Heart right ventricle (tissue), 16 donors: ENCODE results near the gene KRT37. TPM values are rescaled to one million over a fixed set of nuclear protein-coding genes. Genes with fewer than 3 reads are reported as not detected.
"Not testable (repeated sequence)": the region's sequence is repeated elsewhere in the genome, so short reads cannot be mapped to it uniquely, and the experiment has no call there.

Source experiments
- ATAC-seq, 8 donors: fragments of 200-7000 bp; cut with Tn5 transposase; one replicate each; pipeline ENCODE4 v1.9.1; 2020; ENCODE audit warnings: mild to moderate bottlenecking in 8 of 8, moderate library complexity in 8 of 8, moderate number of reproducible peaks in 1 of 8
- DNase-seq, 2 donors: peaks; one replicate each; pipeline ENCODE4 v3.0.0-alpha.2; 2020
- H3K27ac ChIP-seq, 10 donors: fragments of 200-600 bp; sonication (generic) in 2 of 10; one replicate each; pipeline versions ENCODE4 v1.5.0 to v1.8.0; 2020 to 2022; ENCODE audit warnings: mild to moderate bottlenecking in 3 of 10
- H3K27me3 ChIP-seq, 7 donors: fragments of 200-600 bp; one replicate each; pipeline ENCODE4 v1.8.0; 2021 to 2022; ENCODE audit warnings: mild to moderate bottlenecking in 2 of 7
- H3K36me3 ChIP-seq, 9 donors: fragments of 200-600 bp; sonication (generic) in 1 of 9; one replicate each; pipeline versions ENCODE4 v1.5.0 to v1.8.0; 2020 to 2022; ENCODE audit warnings: mild to moderate bottlenecking in 2 of 9
- H3K4me1 ChIP-seq, 9 donors: fragments of 200-600 bp; sonication (generic) in 1 of 9; one replicate each; pipeline versions ENCODE4 v1.5.0 to v1.8.0; 2020 to 2022; ENCODE audit warnings: mild to moderate bottlenecking in 4 of 9
- H3K4me3 ChIP-seq, 10 donors: fragments of 200-600 bp; sonication (generic) in 2 of 10; one replicate each; pipeline versions ENCODE4 v1.5.0 to v1.8.0; 2020 to 2022; ENCODE audit warnings: mild to moderate bottlenecking in 7 of 10, moderate library complexity in 2 of 10
- H3K9me3 ChIP-seq, 11 donors: fragments of 200-600 bp in 10 of 11; sonication (generic) in 2 of 11; one replicate each; pipeline versions ENCODE4 v1.5.0 to v1.8.0; 2013 to 2022; ENCODE audit warnings: mild to moderate bottlenecking in 2 of 11, control low read depth in 1 of 11, moderate library complexity in 1 of 11
- WGBS, 2 donors: extraction: QIAGEN DNeasy Blood & Tissue Kit; methylation state at CpG; one replicate each; pipeline ENCODE4 v1.1.7; 2013; ENCODE audit warnings: inconsistent platforms in 1 of 2; 5-methylcytosine and 5-hydroxymethylcytosine counted together
- intact Hi-C, 10 donors: fragments of 100-400 bp; cut with DNase I; formaldehyde crosslinking; loops; one replicate each; pipeline versions ENCODE4 v1.11.1 to v1.14.2; 2022
- polyA plus RNA-seq, 2 donors: library from polyadenylated mRNA; stranded (reverse); fragments of 200-250 nt; gene quantifications; one replicate each; pipeline ENCODE4 v1.2.3, GENCODE V29; 2013
- total RNA-seq, 10 donors: library from RNA; stranded (reverse); fragmentation: NEBNext Ultra II Directional in 3 of 10; extraction: Animal tissue kit (Norgen Biotek cat#: 25700) in 3 of 10; gene quantifications; one replicate each; pipeline versions ENCODE4 v1.2.1 to v1.2.4, GENCODE V29; 2021 to 2023
- TF ChIP-seq, protein P1 (sequence below), 9 donors: fragments of 200-600 bp; sonication (generic) in 2 of 9; IDR thresholded peaks; one replicate each; pipeline versions ENCODE4 v1.5.0 to v1.8.0; 2021 to 2022; ENCODE audit warnings: antibody characterized with exemption in 9 of 9, mild to moderate bottlenecking in 5 of 9, moderate library complexity in 1 of 9
- donor health status: Arrhythmogenic right ventricular cardiomyopathy.
- donor health status: ischemic (EF 13 %, LVEDD 7.1; RV severe dilation, severe dysfunction).
- donor health status: healthy with polysubstance abuse.
- donor health status: DM: no; HTN: yes; CAD: no.
- donor health status: DM: no; HTN: no; CAD: no.
- donor health status: ischemic (EF 25% LVEDD 6.9; RV normal size, moderate dysfunction).
- donor health status: ischemic (EF 25% LVEDD 5.7; RV mildly dilated, moderate dysfunction).
- donor health status: healthy.
- donor health status: DM: yes; HTN: yes; CAD: no.
- donor health status: Ischemic cardiomyopathy.
- donor health status: ischemic (EF 35%, LVEDD 5.7; RV mildly dilated, moderate dysfunction).
- donor health status: nonischemic (EF 11% LVEDD 7.7; RV severe dilation, severe dysfunction).
- donor health status: DM: yes; HTN: yes; CAD: no.
- donor health status: PGD.
- donor health status: ischemic (EF 29% LVEDD 5.4; RV normal size, mild dysfunction).
- donor health status: nonischemic (EF 23%, LVEDD 6.1; RV moderate dilation, normal function).

KRT37 gene
- total and polyA plus RNA-seq, 12 donors = not detected

DNA sequence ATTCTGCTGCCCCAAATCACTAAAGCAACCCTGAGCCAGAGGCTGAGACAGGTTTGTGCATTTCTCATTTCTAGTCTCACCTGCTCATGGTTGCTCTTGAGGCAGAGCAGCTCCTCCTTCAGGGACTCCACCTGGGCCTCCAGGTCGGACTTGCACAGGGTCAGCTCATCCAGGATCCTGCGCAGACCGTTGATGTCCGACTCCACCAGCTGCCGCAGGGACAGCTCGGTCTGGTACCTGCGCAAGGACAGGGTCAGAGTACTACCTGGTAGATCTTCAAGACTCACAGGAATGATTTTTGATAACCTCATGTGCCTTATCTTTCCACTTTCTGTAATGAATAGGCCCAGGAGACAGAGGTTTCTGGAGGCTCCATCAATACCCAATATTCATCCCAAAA lies 28.0 kb downstream of the KRT37 start:
- TF ChIP-seq, protein P1, sequence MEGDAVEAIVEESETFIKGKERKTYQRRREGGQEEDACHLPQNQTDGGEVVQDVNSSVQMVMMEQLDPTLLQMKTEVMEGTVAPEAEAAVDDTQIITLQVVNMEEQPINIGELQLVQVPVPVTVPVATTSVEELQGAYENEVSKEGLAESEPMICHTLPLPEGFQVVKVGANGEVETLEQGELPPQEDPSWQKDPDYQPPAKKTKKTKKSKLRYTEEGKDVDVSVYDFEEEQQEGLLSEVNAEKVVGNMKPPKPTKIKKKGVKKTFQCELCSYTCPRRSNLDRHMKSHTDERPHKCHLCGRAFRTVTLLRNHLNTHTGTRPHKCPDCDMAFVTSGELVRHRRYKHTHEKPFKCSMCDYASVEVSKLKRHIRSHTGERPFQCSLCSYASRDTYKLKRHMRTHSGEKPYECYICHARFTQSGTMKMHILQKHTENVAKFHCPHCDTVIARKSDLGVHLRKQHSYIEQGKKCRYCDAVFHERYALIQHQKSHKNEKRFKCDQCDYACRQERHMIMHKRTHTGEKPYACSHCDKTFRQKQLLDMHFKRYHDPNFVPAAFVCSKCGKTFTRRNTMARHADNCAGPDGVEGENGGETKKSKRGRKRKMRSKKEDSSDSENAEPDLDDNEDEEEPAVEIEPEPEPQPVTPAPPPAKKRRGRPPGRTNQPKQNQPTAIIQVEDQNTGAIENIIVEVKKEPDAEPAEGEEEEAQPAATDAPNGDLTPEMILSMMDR (IDR thresholded peaks at IDR 0.05) = no peak
- DNase-seq (no peak), ATAC-seq (no peak)
- intact Hi-C loops = loop anchor here in 1 of 10 donors (10.0 kb wide), 1 partner anchor 58 kb away; no protein-coding TSS in a partner anchor
- H3K4me3 ChIP-seq = no peak overlapping the region
- no peaks in the 10 kb centered on the region for H3K9me3 ChIP-seq
- WGBS, 2 donors = 90 to 94% methylated on average over 7 of the region's 7 CpGs
- peaks cover 0 to 16% (median 12%) of the 10 kb centered on the region in 9 donors for H3K4me1 ChIP-seq
- no peaks in the 10 kb centered on the region for H3K36me3 ChIP-seq
- peaks cover 0 to 17% (median 0%) of the 10 kb centered on the region in 7 donors for H3K27me3 ChIP-seq
- H3K27ac ChIP-seq = no peak overlapping the region

DNA sequence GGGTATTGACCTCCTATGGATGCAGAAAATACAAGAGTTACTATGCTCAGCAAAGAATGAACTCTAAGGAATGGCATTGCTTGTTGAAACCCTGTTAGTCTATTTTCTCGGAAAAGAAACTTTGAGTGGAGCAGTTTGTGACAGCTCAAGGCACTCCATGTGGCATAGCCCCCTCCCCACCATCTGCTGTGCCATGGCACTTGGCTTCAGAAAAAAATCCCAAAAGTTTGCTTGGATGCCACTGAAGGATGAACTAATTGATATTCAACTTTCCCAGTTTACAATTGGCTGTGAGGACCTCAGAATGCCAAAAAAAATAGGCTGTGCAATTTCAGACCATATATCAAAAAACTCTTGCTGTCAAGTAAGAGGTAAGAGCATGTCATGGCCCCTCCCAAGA lies 28.8 kb downstream of the KRT37 start:
- TF ChIP-seq, protein P1 (IDR thresholded peaks at IDR 0.05) = no peak
- intact Hi-C loops = loop anchor here in 1 of 10 donors (10.0 kb wide), 1 partner anchor 59 kb away; no protein-coding TSS in a partner anchor
- no peak for DNase-seq
- no peaks in the 10 kb centered on the region for H3K36me3 ChIP-seq
- WGBS, 2 donors = 93 to 97% methylated on average over 1 of the region's 1 CpG
- H3K9me3 ChIP-seq = no peaks in the 10 kb centered on the region
- ATAC-seq = no peak
- peaks cover 0 to 16% (median 12%) of the 10 kb centered on the region in 9 donors for H3K4me1 ChIP-seq
- H3K4me3 ChIP-seq = no peak overlapping the region
- no peak overlapping the region for H3K27ac ChIP-seq
- H3K27me3 ChIP-seq = peaks cover 0 to 20% (median 0%) of the 10 kb centered on the region in 7 donors

DNA sequence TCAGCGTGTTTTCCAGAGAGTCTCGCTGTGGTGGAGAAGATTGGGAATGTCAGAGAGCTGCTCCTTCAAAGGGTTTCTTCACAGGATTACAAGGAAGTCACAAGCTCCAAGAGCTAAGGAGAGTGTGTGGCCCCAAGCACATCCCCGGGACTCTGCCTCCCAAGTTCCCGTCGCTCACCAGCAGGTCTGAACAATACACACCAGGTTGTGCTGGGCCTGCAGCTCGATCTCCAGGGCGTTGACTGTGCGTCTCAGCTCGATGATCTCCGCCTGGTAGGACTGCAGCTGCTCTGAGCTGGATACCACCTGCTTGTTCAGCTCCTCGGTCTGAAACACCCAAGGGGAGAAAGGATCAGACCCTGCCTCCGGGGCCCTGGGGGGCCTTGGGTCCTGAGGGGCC lies 29.3 kb downstream of the KRT37 start:
- H3K4me1 ChIP-seq = peaks cover 0 to 16% (median 12%) of the 10 kb centered on the region in 9 donors
- DNase-seq, H3K36me3 ChIP-seq, H3K4me3 ChIP-seq, ATAC-seq, H3K9me3 ChIP-seq, H3K27ac ChIP-seq: not testable (repeated sequence)
- WGBS, 2 donors = 86 to 89% methylated on average over 10 to 12 of the region's 12 CpGs
- intact Hi-C loops = loop anchor here in 1 of 10 donors (10.0 kb wide), 1 partner anchor 60 kb away; no protein-coding TSS in a partner anchor
- peaks cover 0 to 22% (median 0%) of the 10 kb centered on the region in 7 donors for H3K27me3 ChIP-seq

DNA sequence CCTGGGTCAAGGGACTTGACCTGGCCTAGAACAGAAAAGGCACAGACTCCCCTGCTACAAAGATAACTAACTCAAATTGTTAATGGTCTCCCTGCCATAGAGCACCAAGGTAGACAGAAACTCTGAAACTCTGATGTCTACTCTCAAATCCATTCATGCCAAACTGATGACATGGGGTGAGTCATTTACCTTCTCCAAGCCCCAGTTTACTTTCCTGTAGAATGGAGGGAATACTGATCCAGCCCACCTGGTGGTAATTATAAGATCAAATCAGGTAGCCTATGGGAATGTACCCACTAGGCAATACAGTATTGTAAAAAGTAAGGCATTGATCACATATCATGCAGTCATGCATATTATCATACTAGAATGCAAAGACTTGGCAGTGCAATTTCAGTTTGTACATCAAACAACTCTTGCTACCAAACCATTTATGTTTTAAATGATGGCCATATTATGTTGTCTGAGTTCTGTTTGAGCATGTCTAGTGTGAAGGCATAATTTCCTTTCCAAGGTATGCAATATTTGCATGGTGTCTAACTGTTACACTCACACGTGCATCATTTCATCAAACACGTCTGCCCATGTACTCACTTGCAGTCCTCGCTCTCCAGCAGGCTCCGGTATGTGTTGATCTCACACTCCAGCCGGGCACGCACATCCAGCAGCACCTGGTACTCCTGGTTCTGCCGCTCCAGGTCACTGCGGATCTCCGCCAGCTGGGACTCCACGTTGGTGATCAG lies 30.0 kb downstream of the KRT37 start:
- no peak for DNase-seq
- H3K4me3 ChIP-seq = no peak overlapping the region
- H3K36me3 ChIP-seq = no peaks in the 10 kb centered on the region
- H3K27me3 ChIP-seq = peaks cover 0 to 22% (median 0%) of the 10 kb centered on the region in 7 donors
- intact Hi-C loops = loop anchor here in 1 of 10 donors (10.0 kb wide), 1 partner anchor 60 kb away; no protein-coding TSS in a partner anchor
- no peaks in the 10 kb centered on the region for H3K9me3 ChIP-seq
- ATAC-seq = no peak
- TF ChIP-seq, protein P1 (IDR thresholded peaks at IDR 0.05) = no peak
- H3K4me1 ChIP-seq = peaks cover 0 to 16% (median 12%) of the 10 kb centered on the region in 9 donors
- no peak overlapping the region for H3K27ac ChIP-seq
- 92 to 94% methylated on average over 10 of the region's 10 CpGs for WGBS, 2 donors
